Testis (tissue), 3 donors: Measurements from ENCODE around the gene RECQL5. TPM values are rescaled to one million over a fixed set of nuclear protein-coding genes. Genes with fewer than 3 reads are reported as not detected.

Experiments used
- DNase-seq: peaks from one replicate; pipeline ENCODE4 v3.0.0-alpha.2; 2019
- H3K27ac ChIP-seq, 2 donors: fragments of 200-600 bp; sonication (generic); one replicate each; pipeline ENCODE4 v1.5.1; 2019
- H3K27me3 ChIP-seq: fragments of 200-600 bp; sonication (generic); one replicate; pipeline ENCODE4 v1.5.1; 2019
- H3K36me3 ChIP-seq: fragments of 200-600 bp; sonication (generic); one replicate; pipeline ENCODE4 v1.5.1; 2017; ENCODE audit warnings: low read depth; ENCODE audit errors: missing control alignments
- H3K4me1 ChIP-seq: fragments of 200-600 bp; sonication (generic); one replicate; pipeline ENCODE4 v1.5.1; 2019
- H3K4me3 ChIP-seq, 2 donors: fragments of 200-600 bp; sonication (generic); one replicate each; pipeline ENCODE4 v1.5.1; 2017 to 2019
- H3K9me3 ChIP-seq: fragments of 200-600 bp; sonication (generic); one replicate; pipeline ENCODE4 v1.5.1; 2017
- POLR2A ChIP-seq: fragments of 450-650 bp; IDR thresholded peaks from one replicate; pipeline ENCODE4 v1.6.1; 2017; ENCODE audit warnings: antibody characterized with exemption, mild to moderate bottlenecking, moderate library complexity
- WGBS, 2 donors: methylation state at CpG; one replicate each; pipeline ENCODE4 v1.1.5; 2018; 5-methylcytosine and 5-hydroxymethylcytosine counted together
- intact Hi-C: fragments of 100-400 bp; cut with DNase I; formaldehyde crosslinking; loops from one replicate; pipeline ENCODE4 v1.15.1; 2023; ENCODE audit warnings: low total_unique reads
- polyA plus RNA-seq: library from polyadenylated mRNA; stranded (reverse); fragments of 350-450 nt; fragmentation: Illumina TruSeq; extraction: RNeasy Lipid Tissue Mini Kit (QIAGEN cat#74804); gene quantifications from one replicate; pipeline ENCODE4 v1.2.3, GENCODE V29; 2014; ENCODE audit warnings: low read depth, low replicate concordance; ENCODE audit not compliant: insufficient read depth
- total RNA-seq, 2 donors: library from RNA; depleted of rRNA; stranded (reverse); fragments of >200 nt; gene quantifications; one replicate each; pipeline ENCODE4 v1.2.3, GENCODE V29; 2016
- TF ChIP-seq, protein P1 (sequence below), 3 experiments: fragments of 450-650 bp in 2 of 3; fragments of 200-600 bp in 1 of 3; sonication (generic) in 1 of 3; IDR thresholded peaks; one replicate each; pipeline ENCODE4 v1.5.1; 2016 to 2019; ENCODE audit warnings: antibody characterized with exemption in 3 of 3, mild to moderate bottlenecking in 2 of 3, moderate library complexity in 1 of 3

The RECQL5 gene
- total and polyA plus RNA-seq, 3 donors from 2014 or later, result 60.0 to 99.6 (median 81.4) TPM

GRCh38 chr17:75684249-75684648, 17.3 kb upstream of the RECQL5 start:
- no peaks in the 10 kb centered on the region for H3K4me1 ChIP-seq
- H3K27ac ChIP-seq, result no peak overlapping the region
- WGBS, 2 donors, result 89 to 93% methylated on average over 5 of the region's 5 CpGs
- DNase-seq, result no peak
- H3K36me3 ChIP-seq, result no peaks in the 10 kb centered on the region
- TF ChIP-seq, protein P1, sequence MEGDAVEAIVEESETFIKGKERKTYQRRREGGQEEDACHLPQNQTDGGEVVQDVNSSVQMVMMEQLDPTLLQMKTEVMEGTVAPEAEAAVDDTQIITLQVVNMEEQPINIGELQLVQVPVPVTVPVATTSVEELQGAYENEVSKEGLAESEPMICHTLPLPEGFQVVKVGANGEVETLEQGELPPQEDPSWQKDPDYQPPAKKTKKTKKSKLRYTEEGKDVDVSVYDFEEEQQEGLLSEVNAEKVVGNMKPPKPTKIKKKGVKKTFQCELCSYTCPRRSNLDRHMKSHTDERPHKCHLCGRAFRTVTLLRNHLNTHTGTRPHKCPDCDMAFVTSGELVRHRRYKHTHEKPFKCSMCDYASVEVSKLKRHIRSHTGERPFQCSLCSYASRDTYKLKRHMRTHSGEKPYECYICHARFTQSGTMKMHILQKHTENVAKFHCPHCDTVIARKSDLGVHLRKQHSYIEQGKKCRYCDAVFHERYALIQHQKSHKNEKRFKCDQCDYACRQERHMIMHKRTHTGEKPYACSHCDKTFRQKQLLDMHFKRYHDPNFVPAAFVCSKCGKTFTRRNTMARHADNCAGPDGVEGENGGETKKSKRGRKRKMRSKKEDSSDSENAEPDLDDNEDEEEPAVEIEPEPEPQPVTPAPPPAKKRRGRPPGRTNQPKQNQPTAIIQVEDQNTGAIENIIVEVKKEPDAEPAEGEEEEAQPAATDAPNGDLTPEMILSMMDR (IDR thresholded peaks at IDR 0.05), result no peak
- TF ChIP-seq POLR2A, result no peak
- no peaks in the 10 kb centered on the region for H3K27me3 ChIP-seq
- intact Hi-C loops, result no loop called here
- H3K4me3 ChIP-seq, result no peak overlapping the region
- H3K9me3 ChIP-seq, result no peaks in the 10 kb centered on the region

DNA sequence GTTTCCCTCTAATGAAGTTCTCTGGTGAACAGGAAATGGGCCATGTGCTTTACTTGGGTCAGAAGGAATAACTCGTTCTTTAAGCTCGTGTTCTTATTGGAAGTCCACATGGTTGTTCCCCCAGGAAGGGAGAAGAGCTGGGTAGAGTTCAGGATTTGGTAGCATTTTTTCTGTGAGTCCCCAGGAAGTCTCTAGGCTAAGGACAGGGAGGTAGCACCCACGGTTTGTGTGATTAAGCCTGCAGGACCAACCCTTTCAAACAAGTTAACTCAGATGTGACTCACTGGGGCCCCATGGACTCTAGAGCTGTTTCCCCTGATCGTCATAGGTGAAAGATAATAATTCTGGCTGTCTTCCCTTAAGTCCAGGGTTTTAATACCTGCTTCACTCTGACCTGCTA, 16.6 kb upstream of the RECQL5 start:
- Histone ChIP-seq H3K36me3 (no peaks in the 10 kb centered on the region), H3K4me1 (peaks cover 1% of the 10 kb centered on the region), H3K27ac (no peak overlapping the region), H3K4me3 (no peak overlapping the region), H3K9me3 (no peaks in the 10 kb centered on the region), H3K27me3 (no peaks in the 10 kb centered on the region)
- intact Hi-C loops, result no loop called here
- DNase-seq, result no peak
- TF ChIP-seq, protein P1 (IDR thresholded peaks at IDR 0.05), result no peak
- no peak for TF ChIP-seq POLR2A
- WGBS, 2 donors, result 70 to 81% methylated on average over 4 of the region's 4 CpGs

DNA sequence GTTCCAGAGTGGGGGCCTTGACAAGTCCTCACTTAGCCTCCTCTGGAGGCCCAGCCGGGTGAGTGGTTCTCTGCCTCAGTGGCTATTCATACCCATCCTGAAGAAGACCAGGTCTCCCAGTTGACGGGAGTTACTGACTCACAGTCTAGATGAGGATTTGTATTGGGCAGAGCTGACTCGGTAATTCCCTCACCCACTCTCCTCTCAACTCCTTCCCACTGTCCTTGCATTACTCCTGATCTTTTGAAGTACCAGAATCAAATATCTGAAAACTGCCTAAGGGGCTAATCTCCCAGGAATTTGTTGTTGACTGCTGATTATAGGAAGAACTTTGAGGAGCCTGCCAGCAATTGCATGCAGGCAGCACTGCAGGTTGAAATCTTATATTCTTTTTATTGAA, 14.3 kb upstream of the RECQL5 start:
- Histone ChIP-seq H3K27ac (no peak overlapping the region), H3K4me1 (peaks cover 5% of the 10 kb centered on the region), H3K36me3 (no peaks in the 10 kb centered on the region), H3K4me3 (no peak overlapping the region), H3K9me3 (no peaks in the 10 kb centered on the region), H3K27me3 (no peaks in the 10 kb centered on the region)
- intact Hi-C loops, result no loop called here
- no peak for DNase-seq
- 84% methylated on average over 3 of the region's 3 CpGs; no CpG with 5 or more reads in 1 of the 2 donors for WGBS, 2 donors
- no peak for TF ChIP-seq POLR2A
- TF ChIP-seq, protein P1 (IDR thresholded peaks at IDR 0.05), result no peak

- H3K27ac ChIP-seq, result no peak overlapping the region
- TF ChIP-seq, protein P1 (IDR thresholded peaks at IDR 0.05), result no peak
- TF ChIP-seq POLR2A, result no peak
- H3K4me1 ChIP-seq, result peaks cover 5% of the 10 kb centered on the region
- 91 to 95% methylated on average over 10 of the region's 10 CpGs for WGBS, 2 donors
- H3K36me3 ChIP-seq, result no peaks in the 10 kb centered on the region
- intact Hi-C loops, result no loop called here
- no peaks in the 10 kb centered on the region for H3K9me3 ChIP-seq
- H3K27me3 ChIP-seq, result no peaks in the 10 kb centered on the region
- no peak overlapping the region for H3K4me3 ChIP-seq
- DNase-seq, result no peak
Observed at GRCh38 chr17:75680431-75680830, 13.5 kb upstream of the RECQL5 start.

DNA sequence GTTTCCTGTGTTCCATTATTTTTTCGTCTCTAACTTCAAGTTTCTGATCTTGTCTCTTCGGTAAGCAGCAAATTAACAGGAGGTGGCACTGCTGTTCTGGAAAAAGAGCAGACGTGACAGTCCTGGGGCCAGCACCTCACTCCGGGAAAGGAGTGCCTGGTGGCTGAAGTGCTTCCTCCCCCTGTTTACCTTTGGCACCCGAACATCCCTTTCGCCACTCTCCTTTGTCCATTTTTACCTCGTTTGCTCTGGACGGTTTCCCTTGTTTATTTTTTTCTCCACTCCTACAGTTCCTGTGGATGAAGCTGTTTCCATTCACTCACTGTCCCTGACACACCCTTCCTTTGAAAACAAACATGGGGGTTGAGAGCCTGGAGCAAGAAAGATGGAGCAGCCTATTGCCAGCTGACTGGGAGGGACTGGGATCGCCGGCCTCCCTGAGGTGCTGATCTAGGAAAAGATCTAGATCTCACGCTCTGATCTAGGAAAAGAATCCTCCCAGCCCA, 12.8 kb upstream of the RECQL5 start:
- Histone ChIP-seq H3K4me1 (peaks cover 11% of the 10 kb centered on the region), H3K27ac (peak overlapping the region in 1 of 2 donors; percentile 3), H3K27me3 (no peaks in the 10 kb centered on the region), H3K9me3 (no peaks in the 10 kb centered on the region), H3K4me3 (no peak overlapping the region), H3K36me3 (no peaks in the 10 kb centered on the region)
- WGBS, 2 donors, result 60% methylated on average over 11 of the region's 11 CpGs
- intact Hi-C loops, result no loop called here
- no peak for DNase-seq
- no peak for TF ChIP-seq POLR2A
- TF ChIP-seq, protein P1 (IDR thresholded peaks at IDR 0.05), result no peak
